GM19468 (cell line): ENCODE data around the gene MDM2.

Experiments used
- ATAC-seq: cut with Tn5 transposase; IDR thresholded peaks from one replicate; pipeline ENCODE4 v1.9.1; 2021; ENCODE audit warnings: mild to moderate bottlenecking, moderate library complexity, moderate number of reproducible peaks; ENCODE audit not compliant: unreplicated experiment; ENCODE audit errors: extremely low read depth

Gene MDM2

GRCh38 chr12:68894276-68894855 lies 86.4 kb downstream of the MDM2 start:
- no peak for ATAC-seq

- no peak for ATAC-seq
Observed at GRCh38 chr12:68896881-68897540, 89.0 kb downstream of the MDM2 start.

GRCh38 chr12:68899251-68899771 lies 91.3 kb downstream of the MDM2 start:
- no peak for ATAC-seq

- ATAC-seq: no peak
Observed at GRCh38 chr12:68900241-68900640, 92.3 kb downstream of the MDM2 start.
